ENCODE results near the gene HACD1.

- TF ChIP-seq POLR2A (IDR thresholded peaks at IDR 0.05; ENCODE audit: low read depth, low read length) (no peak), CTCF (conservative IDR thresholded peaks at IDR 0.05; ENCODE audit: low read depth, low read length) (no peak), CEBPB (IDR thresholded peaks at IDR 0.05; ENCODE audit: low read depth, low read length) (no peak), USF2 (IDR thresholded peaks at IDR 0.05; ENCODE audit: low read depth, low read length) (no peak), MXI1 (IDR thresholded peaks at IDR 0.05; ENCODE audit: borderline replicate concordance, low read depth, low read length) (no peak)
Measured at GRCh38 chr10:17544465-17544864, 72.7 kb downstream of the HACD1 start.

Measured in IMR-90 (cell line).